HepG2 (cell line): ENCODE measurements around the gene PHF21B.

Source experiments
- CHD2 ChIP-seq: IDR thresholded peaks from 2 replicates; pipeline ENCODE4 v1.6.1; 2011; ENCODE audit warnings: low read depth, low read length, improper control_type of control experiment
- ERF ChIP-seq: IDR thresholded peaks from 2 replicates; pipeline ENCODE4 v1.6.1; 2018; ENCODE audit warnings: missing biosample characterization, missing genetic modification reagents
- EZH2 ChIP-seq: conservative IDR thresholded peaks from 2 replicates; pipeline ENCODE4 v1.6.1; 2012; ENCODE audit warnings: mild to moderate bottlenecking, low read depth, low read length, moderate library complexity
- FIP1L1 ChIP-seq: fragments of 200-400 bp; formaldehyde crosslinking; IDR thresholded peaks from 2 replicates; pipeline ENCODE4 v1.6.1; 2018; ENCODE audit warnings: low read depth, mild to moderate bottlenecking, low read length, moderate library complexity, borderline replicate concordance; ENCODE audit not compliant: insufficient read depth
- FOXO1 ChIP-seq: sonication (generic); formaldehyde crosslinking; IDR thresholded peaks from 2 replicates; pipeline ENCODE4 v1.4.0; 2020; ENCODE audit warnings: missing genetic modification reagents
- POLR2AphosphoS5 ChIP-seq: IDR thresholded peaks from 2 replicates; pipeline ENCODE4 v1.6.1; 2012; ENCODE audit warnings: low read depth, low read length
- SRSF4 ChIP-seq: fragments of 200-400 bp; formaldehyde crosslinking; IDR thresholded peaks from one replicate; pipeline ENCODE4 v1.6.1; 2018; ENCODE audit warnings: mild to moderate bottlenecking, low read depth, low read length, moderate library complexity; ENCODE audit not compliant: poor library complexity, severe bottlenecking
- ZNF383 ChIP-seq: sonication (generic); formaldehyde crosslinking; IDR thresholded peaks from 2 replicates; pipeline ENCODE4 v1.4.0; 2020; ENCODE audit warnings: missing genetic modification reagents, mild to moderate bottlenecking, borderline replicate concordance
- TF ChIP-seq, protein P1 (sequence below): sonication (generic); formaldehyde crosslinking; IDR thresholded peaks from 2 replicates; pipeline ENCODE4 v1.5.0; 2020; ENCODE audit warnings: mild to moderate bottlenecking, missing genetic modification reagents, moderate library complexity
- TF ChIP-seq, protein P2 (sequence below): sonication (generic); formaldehyde crosslinking; IDR thresholded peaks from 2 replicates; pipeline ENCODE4 v1.8.1; 2023; ENCODE audit warnings: missing genetic modification reagents, mild to moderate bottlenecking, borderline replicate concordance
- TF ChIP-seq, protein P3 (sequence below): sonication (generic); formaldehyde crosslinking; IDR thresholded peaks from 2 replicates; pipeline ENCODE4 v1.4.0; 2020; ENCODE audit warnings: missing genetic modification reagents, borderline replicate concordance
- TF ChIP-seq, protein P4 (sequence below): sonication (generic); formaldehyde crosslinking; IDR thresholded peaks from 2 replicates; pipeline ENCODE4 v1.4.0; 2020; ENCODE audit warnings: missing genetic modification reagents
- TF ChIP-seq, protein P5 (sequence below): sonication (generic); formaldehyde crosslinking; IDR thresholded peaks from 2 replicates; pipeline ENCODE4 v1.4.0; 2020; ENCODE audit warnings: missing genetic modification reagents

DNA sequence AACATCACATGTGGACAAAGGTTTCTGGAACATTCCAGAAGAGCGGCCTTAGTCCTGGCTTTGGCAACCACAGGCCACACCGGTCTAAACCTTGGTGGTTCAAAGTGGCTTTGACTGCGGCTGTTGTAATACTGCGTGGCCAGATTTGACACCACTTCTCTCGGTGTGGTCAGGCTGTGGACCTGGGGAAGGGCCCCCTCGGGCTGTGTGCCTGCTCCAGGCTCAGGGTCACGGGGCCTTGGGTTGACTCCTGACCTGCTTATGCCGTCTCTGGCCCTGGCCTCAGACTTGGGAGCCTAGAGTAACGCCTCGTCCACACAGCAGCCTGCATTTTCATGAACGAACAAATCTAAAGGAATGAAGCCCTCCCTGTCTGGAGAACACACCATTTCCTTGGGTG lies 118.0 kb downstream of the PHF21B start:
- TF ChIP-seq, protein P1, sequence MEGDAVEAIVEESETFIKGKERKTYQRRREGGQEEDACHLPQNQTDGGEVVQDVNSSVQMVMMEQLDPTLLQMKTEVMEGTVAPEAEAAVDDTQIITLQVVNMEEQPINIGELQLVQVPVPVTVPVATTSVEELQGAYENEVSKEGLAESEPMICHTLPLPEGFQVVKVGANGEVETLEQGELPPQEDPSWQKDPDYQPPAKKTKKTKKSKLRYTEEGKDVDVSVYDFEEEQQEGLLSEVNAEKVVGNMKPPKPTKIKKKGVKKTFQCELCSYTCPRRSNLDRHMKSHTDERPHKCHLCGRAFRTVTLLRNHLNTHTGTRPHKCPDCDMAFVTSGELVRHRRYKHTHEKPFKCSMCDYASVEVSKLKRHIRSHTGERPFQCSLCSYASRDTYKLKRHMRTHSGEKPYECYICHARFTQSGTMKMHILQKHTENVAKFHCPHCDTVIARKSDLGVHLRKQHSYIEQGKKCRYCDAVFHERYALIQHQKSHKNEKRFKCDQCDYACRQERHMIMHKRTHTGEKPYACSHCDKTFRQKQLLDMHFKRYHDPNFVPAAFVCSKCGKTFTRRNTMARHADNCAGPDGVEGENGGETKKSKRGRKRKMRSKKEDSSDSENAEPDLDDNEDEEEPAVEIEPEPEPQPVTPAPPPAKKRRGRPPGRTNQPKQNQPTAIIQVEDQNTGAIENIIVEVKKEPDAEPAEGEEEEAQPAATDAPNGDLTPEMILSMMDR (CRISPR knock-in tag): no peak
- TF ChIP-seq EZH2: no peak
- no peak for TF ChIP-seq ZNF383 (CRISPR knock-in tag)
- TF ChIP-seq FOXO1 (CRISPR knock-in tag): no peak
- TF ChIP-seq FIP1L1: no peak
- TF ChIP-seq, protein P2, sequence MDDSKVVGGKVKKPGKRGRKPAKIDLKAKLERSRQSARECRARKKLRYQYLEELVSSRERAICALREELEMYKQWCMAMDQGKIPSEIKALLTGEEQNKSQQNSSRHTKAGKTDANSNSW (CRISPR knock-in tag): no peak
- TF ChIP-seq SRSF4: no peak
- TF ChIP-seq, protein P3, sequence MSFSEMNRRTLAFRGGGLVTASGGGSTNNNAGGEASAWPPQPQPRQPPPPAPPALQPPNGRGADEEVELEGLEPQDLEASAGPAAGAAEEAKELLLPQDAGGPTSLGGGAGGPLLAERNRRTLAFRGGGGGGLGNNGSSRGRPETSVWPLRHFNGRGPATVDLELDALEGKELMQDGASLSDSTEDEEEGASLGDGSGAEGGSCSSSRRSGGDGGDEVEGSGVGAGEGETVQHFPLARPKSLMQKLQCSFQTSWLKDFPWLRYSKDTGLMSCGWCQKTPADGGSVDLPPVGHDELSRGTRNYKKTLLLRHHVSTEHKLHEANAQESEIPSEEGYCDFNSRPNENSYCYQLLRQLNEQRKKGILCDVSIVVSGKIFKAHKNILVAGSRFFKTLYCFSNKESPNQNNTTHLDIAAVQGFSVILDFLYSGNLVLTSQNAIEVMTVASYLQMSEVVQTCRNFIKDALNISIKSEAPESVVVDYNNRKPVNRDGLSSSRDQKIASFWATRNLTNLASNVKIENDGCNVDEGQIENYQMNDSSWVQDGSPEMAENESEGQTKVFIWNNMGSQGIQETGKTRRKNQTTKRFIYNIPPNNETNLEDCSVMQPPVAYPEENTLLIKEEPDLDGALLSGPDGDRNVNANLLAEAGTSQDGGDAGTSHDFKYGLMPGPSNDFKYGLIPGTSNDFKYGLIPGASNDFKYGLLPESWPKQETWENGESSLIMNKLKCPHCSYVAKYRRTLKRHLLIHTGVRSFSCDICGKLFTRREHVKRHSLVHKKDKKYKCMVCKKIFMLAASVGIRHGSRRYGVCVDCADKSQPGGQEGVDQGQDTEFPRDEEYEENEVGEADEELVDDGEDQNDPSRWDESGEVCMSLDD (CRISPR knock-in tag): no peak
- no peak for TF ChIP-seq CHD2
- TF ChIP-seq, protein P4, sequence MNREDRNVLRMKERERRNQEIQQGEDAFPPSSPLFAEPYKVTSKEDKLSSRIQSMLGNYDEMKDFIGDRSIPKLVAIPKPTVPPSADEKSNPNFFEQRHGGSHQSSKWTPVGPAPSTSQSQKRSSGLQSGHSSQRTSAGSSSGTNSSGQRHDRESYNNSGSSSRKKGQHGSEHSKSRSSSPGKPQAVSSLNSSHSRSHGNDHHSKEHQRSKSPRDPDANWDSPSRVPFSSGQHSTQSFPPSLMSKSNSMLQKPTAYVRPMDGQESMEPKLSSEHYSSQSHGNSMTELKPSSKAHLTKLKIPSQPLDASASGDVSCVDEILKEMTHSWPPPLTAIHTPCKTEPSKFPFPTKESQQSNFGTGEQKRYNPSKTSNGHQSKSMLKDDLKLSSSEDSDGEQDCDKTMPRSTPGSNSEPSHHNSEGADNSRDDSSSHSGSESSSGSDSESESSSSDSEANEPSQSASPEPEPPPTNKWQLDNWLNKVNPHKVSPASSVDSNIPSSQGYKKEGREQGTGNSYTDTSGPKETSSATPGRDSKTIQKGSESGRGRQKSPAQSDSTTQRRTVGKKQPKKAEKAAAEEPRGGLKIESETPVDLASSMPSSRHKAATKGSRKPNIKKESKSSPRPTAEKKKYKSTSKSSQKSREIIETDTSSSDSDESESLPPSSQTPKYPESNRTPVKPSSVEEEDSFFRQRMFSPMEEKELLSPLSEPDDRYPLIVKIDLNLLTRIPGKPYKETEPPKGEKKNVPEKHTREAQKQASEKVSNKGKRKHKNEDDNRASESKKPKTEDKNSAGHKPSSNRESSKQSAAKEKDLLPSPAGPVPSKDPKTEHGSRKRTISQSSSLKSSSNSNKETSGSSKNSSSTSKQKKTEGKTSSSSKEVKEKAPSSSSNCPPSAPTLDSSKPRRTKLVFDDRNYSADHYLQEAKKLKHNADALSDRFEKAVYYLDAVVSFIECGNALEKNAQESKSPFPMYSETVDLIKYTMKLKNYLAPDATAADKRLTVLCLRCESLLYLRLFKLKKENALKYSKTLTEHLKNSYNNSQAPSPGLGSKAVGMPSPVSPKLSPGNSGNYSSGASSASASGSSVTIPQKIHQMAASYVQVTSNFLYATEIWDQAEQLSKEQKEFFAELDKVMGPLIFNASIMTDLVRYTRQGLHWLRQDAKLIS (CRISPR knock-in tag): no peak
- no peak for TF ChIP-seq POLR2AphosphoS5
- no peak for TF ChIP-seq ERF (CRISPR knock-in tag)
- TF ChIP-seq, protein P5, sequence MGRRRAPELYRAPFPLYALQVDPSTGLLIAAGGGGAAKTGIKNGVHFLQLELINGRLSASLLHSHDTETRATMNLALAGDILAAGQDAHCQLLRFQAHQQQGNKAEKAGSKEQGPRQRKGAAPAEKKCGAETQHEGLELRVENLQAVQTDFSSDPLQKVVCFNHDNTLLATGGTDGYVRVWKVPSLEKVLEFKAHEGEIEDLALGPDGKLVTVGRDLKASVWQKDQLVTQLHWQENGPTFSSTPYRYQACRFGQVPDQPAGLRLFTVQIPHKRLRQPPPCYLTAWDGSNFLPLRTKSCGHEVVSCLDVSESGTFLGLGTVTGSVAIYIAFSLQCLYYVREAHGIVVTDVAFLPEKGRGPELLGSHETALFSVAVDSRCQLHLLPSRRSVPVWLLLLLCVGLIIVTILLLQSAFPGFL (CRISPR knock-in tag): no peak
